ENCODE results near the gene TMEM101. TPM values are rescaled to one million over a fixed set of nuclear protein-coding genes. Genes with fewer than 3 reads are reported as not detected.
A peak's percentile ranks its signal among the peaks of the same experiment; 100 is the strongest.
"Not testable (repeated sequence)": the region's sequence is repeated elsewhere in the genome, so short reads cannot be mapped to it uniquely, and the experiment has no call there.

Gene TMEM101
- total RNA-seq, 4 donors from 2014 or later = 1.5 to 76.1 (median 49.8) TPM

DNA sequence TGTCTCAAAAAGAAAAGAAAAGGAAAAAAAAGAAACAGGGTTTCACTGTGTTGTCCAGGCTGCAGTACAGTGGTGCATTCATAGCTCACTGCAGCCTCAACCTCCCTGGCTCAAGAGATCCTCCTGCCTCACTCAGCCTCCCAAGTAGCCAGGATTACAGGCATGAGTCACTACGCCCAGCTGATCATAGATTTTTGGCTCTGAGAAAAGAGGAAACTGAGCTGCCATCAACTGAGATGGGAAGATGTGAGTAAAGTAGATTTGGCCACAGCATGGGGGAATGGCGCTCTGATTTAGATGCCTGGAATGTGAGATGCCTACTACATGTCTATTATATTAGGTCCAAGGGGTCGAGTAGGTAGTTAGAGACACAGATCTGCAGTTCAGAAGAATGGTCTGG, 16.2 kb downstream of the TMEM101 start:
- no peaks in the 10 kb centered on the region for H3K9me3 ChIP-seq
- no peak overlapping the region for H3K4me3 ChIP-seq
- intact Hi-C loops (cut with DNase I; ENCODE audit: low total_unique reads) = no loop called here
- DNase-seq = no peak
- peaks cover 0 to 5% of the 10 kb centered on the region in 2 donors for H3K27me3 ChIP-seq
- peaks cover 0 to 4% of the 10 kb centered on the region in 2 donors for H3K4me1 ChIP-seq
- H3K36me3 ChIP-seq = no peaks in the 10 kb centered on the region
- TF ChIP-seq POLR2A (IDR thresholded peaks at IDR 0.05) = no peak
- TF ChIP-seq, protein P1, sequence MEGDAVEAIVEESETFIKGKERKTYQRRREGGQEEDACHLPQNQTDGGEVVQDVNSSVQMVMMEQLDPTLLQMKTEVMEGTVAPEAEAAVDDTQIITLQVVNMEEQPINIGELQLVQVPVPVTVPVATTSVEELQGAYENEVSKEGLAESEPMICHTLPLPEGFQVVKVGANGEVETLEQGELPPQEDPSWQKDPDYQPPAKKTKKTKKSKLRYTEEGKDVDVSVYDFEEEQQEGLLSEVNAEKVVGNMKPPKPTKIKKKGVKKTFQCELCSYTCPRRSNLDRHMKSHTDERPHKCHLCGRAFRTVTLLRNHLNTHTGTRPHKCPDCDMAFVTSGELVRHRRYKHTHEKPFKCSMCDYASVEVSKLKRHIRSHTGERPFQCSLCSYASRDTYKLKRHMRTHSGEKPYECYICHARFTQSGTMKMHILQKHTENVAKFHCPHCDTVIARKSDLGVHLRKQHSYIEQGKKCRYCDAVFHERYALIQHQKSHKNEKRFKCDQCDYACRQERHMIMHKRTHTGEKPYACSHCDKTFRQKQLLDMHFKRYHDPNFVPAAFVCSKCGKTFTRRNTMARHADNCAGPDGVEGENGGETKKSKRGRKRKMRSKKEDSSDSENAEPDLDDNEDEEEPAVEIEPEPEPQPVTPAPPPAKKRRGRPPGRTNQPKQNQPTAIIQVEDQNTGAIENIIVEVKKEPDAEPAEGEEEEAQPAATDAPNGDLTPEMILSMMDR (IDR thresholded peaks at IDR 0.05) = no peak
- H3K27ac ChIP-seq = no peak overlapping the region

DNA sequence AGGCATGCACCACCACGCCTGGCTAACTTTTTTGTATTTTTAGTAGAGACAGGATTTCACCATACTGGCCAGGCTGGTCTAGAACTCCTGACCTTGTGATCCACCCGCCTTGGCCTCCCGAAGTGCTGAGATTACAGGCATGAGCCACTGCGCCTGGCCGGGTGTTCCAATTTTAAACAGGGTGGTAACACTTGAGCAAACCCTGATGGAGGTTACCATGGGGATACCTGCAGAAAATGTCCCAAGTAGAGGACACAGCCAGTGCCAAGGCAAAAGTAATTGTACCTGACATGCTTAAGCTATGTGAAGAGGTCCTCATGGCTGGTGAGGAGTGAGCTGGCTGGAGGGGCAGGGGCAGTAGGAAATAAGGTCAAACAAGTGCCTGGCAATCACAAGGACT, 17.6 kb downstream of the TMEM101 start:
- H3K4me1 ChIP-seq; H3K9me3 ChIP-seq; H3K4me3 ChIP-seq; H3K27ac ChIP-seq; DNase-seq; H3K27me3 ChIP-seq; H3K36me3 ChIP-seq; intact Hi-C loops (cut with DNase I; ENCODE audit: low total_unique reads): not testable (repeated sequence)

GRCh38 chr17:43995150-43995471, 19.7 kb downstream of the TMEM101 start:
- H3K4me1 ChIP-seq = peaks cover 0 to 4% of the 10 kb centered on the region in 2 donors
- no peaks in the 10 kb centered on the region for H3K9me3 ChIP-seq
- no peaks in the 10 kb centered on the region for H3K36me3 ChIP-seq
- H3K27ac ChIP-seq = no peak overlapping the region
- no peak overlapping the region for H3K4me3 ChIP-seq
- no peak for DNase-seq
- H3K27me3 ChIP-seq = peaks cover 0 to 5% of the 10 kb centered on the region in 2 donors
- no peak for TF ChIP-seq POLR2A (IDR thresholded peaks at IDR 0.05)
- TF ChIP-seq, protein P1 (IDR thresholded peaks at IDR 0.05) = no peak
- intact Hi-C loops (cut with DNase I; ENCODE audit: low total_unique reads) = no loop called here

- H3K4me1 ChIP-seq = peaks cover 0 to 4% of the 10 kb centered on the region in 2 donors
- no peak overlapping the region for H3K27ac ChIP-seq
- TF ChIP-seq POLR2A (IDR thresholded peaks at IDR 0.05) = no peak
- TF ChIP-seq, protein P1 (IDR thresholded peaks at IDR 0.05) = peak; percentile 65 to 84 (median 78)
- no peaks in the 10 kb centered on the region for H3K36me3 ChIP-seq
- intact Hi-C loops (cut with DNase I; ENCODE audit: low total_unique reads) = no loop called here
- DNase-seq = peak; percentile 54 to 65
- no peaks in the 10 kb centered on the region for H3K9me3 ChIP-seq
- peak overlapping the region; percentile 17 to 39 for H3K4me3 ChIP-seq
- H3K27me3 ChIP-seq = peaks cover 0 to 5% of the 10 kb centered on the region in 2 donors
These were observed 20.3 kb downstream of the TMEM101 start for GRCh38 chr17:43994272-43995149.

DNA sequence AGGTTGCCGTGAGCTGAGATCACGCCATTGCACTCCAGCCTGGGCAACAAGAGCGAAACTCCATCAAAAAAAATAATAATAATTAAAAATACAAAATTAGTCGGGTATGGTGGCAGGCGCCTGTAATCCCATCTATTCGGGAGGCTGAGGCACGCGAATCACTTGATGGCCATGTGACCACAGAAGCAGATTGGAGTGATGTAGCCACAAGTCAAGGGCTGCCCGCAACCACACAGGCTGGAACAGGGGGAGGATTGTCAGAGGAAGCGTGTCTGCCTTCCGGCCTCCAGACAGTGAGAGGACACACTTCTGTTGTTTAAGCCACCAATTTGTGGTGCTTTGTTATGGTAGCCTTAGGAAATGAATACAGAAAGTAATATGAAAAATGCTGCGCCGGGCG, 22.1 kb downstream of the TMEM101 start:
- Histone ChIP-seq H3K4me1 (peaks cover 0 to 4% of the 10 kb centered on the region in 2 donors), H3K27ac (no peak overlapping the region), H3K36me3 (no peaks in the 10 kb centered on the region), H3K27me3 (peaks cover 0 to 5% of the 10 kb centered on the region in 2 donors), H3K9me3 (no peaks in the 10 kb centered on the region), H3K4me3 (no peak overlapping the region)
- no peak for TF ChIP-seq POLR2A (IDR thresholded peaks at IDR 0.05)
- TF ChIP-seq, protein P1 (IDR thresholded peaks at IDR 0.05) = no peak
- intact Hi-C loops (cut with DNase I; ENCODE audit: low total_unique reads) = no loop called here
- no peak for DNase-seq
